H1 (cell line): ENCODE results near the gene KRTAP10-4. TPM values are rescaled to one million over a fixed set of nuclear protein-coding genes. Genes with fewer than 3 reads are reported as not detected.

Experiments
- CTCF ChIA-PET: fragments of 300-600 bp; sonication (Branson Sonifier 250); formaldehyde crosslinking; loops from one replicate; lab custom pipeline; 2021; ENCODE audit not compliant: partially characterized antibody; lab: Charles Lee
- POLR2A ChIA-PET: fragments of 300-600 bp; sonication (Branson Sonifier 250); formaldehyde crosslinking; loops from one replicate; lab custom pipeline; 2021; ENCODE audit warnings: inconsistent platforms; ENCODE audit not compliant: partially characterized antibody; lab: Charles Lee
- DNase-seq, 2 experiments: peaks; one replicate each; pipeline versions ENCODE4 v3.0.0 to v3.0.0-alpha.2; 2010 to 2022; ENCODE audit warnings: low spot score in 2 of 2, low read depth in 1 of 2, mixed read lengths in 1 of 2
- FAIRE-seq: peaks from 2 replicates; lab custom pipeline; 2011; peaks lifted over from hg19 to GRCh38; lab: Jason Lieb, UNC
- H2AFZ ChIP-seq: 2 replicates; pipeline ENCODE4 v1.8.1; 2012; ENCODE audit warnings: low read length, inconsistent platforms
- H2AK5ac ChIP-seq: 2 replicates; pipeline ENCODE4 v1.6.1; 2013; ENCODE audit warnings: low read depth, low read length
- H2BK120ac ChIP-seq: replicated peaks from 2 replicates; pipeline ENCODE3; 2013; ENCODE audit warnings: low read depth, low read length, inconsistent platforms
- H2BK12ac ChIP-seq: 2 replicates; pipeline ENCODE4 v1.6.1; 2013; ENCODE audit warnings: low read depth, low read length
- H2BK15ac ChIP-seq: 2 replicates; pipeline ENCODE4 v1.6.1; 2013; ENCODE audit warnings: low read length
- H2BK20ac ChIP-seq: 2 replicates; pipeline ENCODE4 v1.6.1; 2013; ENCODE audit warnings: low read length
- H2BK5ac ChIP-seq: 2 replicates; pipeline ENCODE4 v1.6.1; 2013; ENCODE audit warnings: low read depth, low read length
- H3K14ac ChIP-seq: 2 replicates; pipeline ENCODE4 v1.6.1; 2013; ENCODE audit warnings: inconsistent platforms; ENCODE audit not compliant: insufficient read length
- H3K18ac ChIP-seq: 2 replicates; pipeline ENCODE4 v1.6.1; 2013; ENCODE audit warnings: low read length; ENCODE audit errors: extremely low read depth
- H3K23ac ChIP-seq: 2 replicates; pipeline ENCODE4 v1.6.1; 2013; ENCODE audit warnings: inconsistent platforms; ENCODE audit not compliant: insufficient read length
- H3K23me2 ChIP-seq: 2 replicates; pipeline ENCODE4 v1.6.1; 2013; ENCODE audit warnings: low read depth, low read length
- H3K27ac ChIP-seq: 2 replicates; pipeline ENCODE4 v1.6.1; 2011; ENCODE audit warnings: low read depth, low read length, inconsistent platforms
- H3K27me3 ChIP-seq, 4 experiments: replicated peaks in 1 of 4; 1 replicate in 1 of 4; 2 replicates in 3 of 4; pipeline versions ENCODE4 v1.6.1 to v1.8.1; 2011 to 2013; ENCODE audit warnings: low read length in 3 of 4, mild to moderate bottlenecking in 3 of 4, inconsistent platforms in 2 of 4, mixed read lengths in 2 of 4, moderate library complexity in 1 of 4; ENCODE audit not compliant: control insufficient read depth in 3 of 4, insufficient read depth in 3 of 4; ENCODE audit errors: extremely low read depth in 1 of 4
- H3K36me3 ChIP-seq, 4 experiments: 2 replicates each; pipeline versions ENCODE4 v1.6.1 to v1.8.1; 2011 to 2013; ENCODE audit warnings: mild to moderate bottlenecking in 4 of 4, low read length in 3 of 4, moderate library complexity in 2 of 4, control low read depth in 1 of 4, inconsistent platforms in 1 of 4; ENCODE audit not compliant: insufficient read depth in 4 of 4, control insufficient read depth in 2 of 4
- H3K4ac ChIP-seq: replicated peaks from 2 replicates; pipeline ENCODE3; 2013; ENCODE audit warnings: low read length, low read depth, mixed read lengths, inconsistent platforms; ENCODE audit not compliant: insufficient read length
- H3K4me1 ChIP-seq, 4 experiments: replicated peaks in 1 of 4; 1 replicate in 1 of 4; 2 replicates in 3 of 4; pipeline versions ENCODE4 v1.6.1 to v1.8.1; 2011 to 2013; ENCODE audit warnings: low read length in 3 of 4, inconsistent platforms in 2 of 4, mixed read lengths in 1 of 4; ENCODE audit not compliant: insufficient read depth in 4 of 4, control insufficient read depth in 3 of 4
- H3K4me2 ChIP-seq, 2 experiments: 2 replicates each; pipeline versions ENCODE4 v1.6.1 to v1.8.1; 2011 to 2013; ENCODE audit warnings: low read depth in 2 of 2, low read length in 2 of 2, control low read depth in 1 of 2, inconsistent platforms in 1 of 2, mild to moderate bottlenecking in 1 of 2; ENCODE audit not compliant: insufficient read depth in 1 of 2
- H3K4me3 ChIP-seq, 4 experiments: fragments of 200-600, 300-600 bp in 1 of 4; sonication (generic), shearing (Covaris generic), sonication (Bioruptor Twin) in 1 of 4; 2 replicates each; pipeline versions ENCODE4 v1.5.1 to v1.8.1; 2011 to 2016; ENCODE audit warnings: low read length in 4 of 4, low read depth in 3 of 4, control low read depth in 2 of 4, inconsistent platforms in 2 of 4, mild to moderate bottlenecking in 2 of 4, mixed read lengths in 1 of 4, moderate library complexity in 1 of 4; ENCODE audit not compliant: insufficient read depth in 2 of 4; ENCODE audit errors: extremely low read depth in 1 of 4
- H3K56ac ChIP-seq: replicated peaks from 2 replicates; pipeline ENCODE3; 2013; ENCODE audit warnings: low read depth, mild to moderate bottlenecking, mixed read lengths, low read length, inconsistent platforms; ENCODE audit not compliant: insufficient read length
- H3K79me1 ChIP-seq: 2 replicates; pipeline ENCODE4 v1.6.1; 2013; ENCODE audit warnings: low read depth, low read length, control low read depth
- H3K79me2 ChIP-seq, 2 experiments: 2 replicates each; pipeline versions ENCODE4 v1.6.1 to v1.8.1; 2012 to 2013; ENCODE audit warnings: low read length in 2 of 2, mild to moderate bottlenecking in 2 of 2, inconsistent platforms in 1 of 2; ENCODE audit not compliant: insufficient read depth in 2 of 2, control insufficient read depth in 1 of 2
- H3K9ac ChIP-seq, 4 experiments: replicated peaks in 1 of 4; 1 replicate in 1 of 4; 2 replicates in 3 of 4; pipeline versions ENCODE4 v1.6.1 to v1.8.1; 2011 to 2013; ENCODE audit warnings: low read depth in 3 of 4, low read length in 3 of 4, control low read depth in 2 of 4, mild to moderate bottlenecking in 2 of 4, moderate library complexity in 2 of 4, inconsistent platforms in 1 of 4; ENCODE audit errors: extremely low read depth in 1 of 4
- H3K9me3 ChIP-seq, 2 experiments: 2 replicates each; pipeline versions ENCODE4 v1.6.1 to v1.8.1; 2012 to 2013; ENCODE audit warnings: mild to moderate bottlenecking in 2 of 2, moderate library complexity in 2 of 2, control low read depth in 1 of 2, inconsistent platforms in 1 of 2, low read depth in 1 of 2, low read length in 1 of 2, mixed read lengths in 1 of 2; ENCODE audit not compliant: insufficient read depth in 2 of 2
- H4K20me1 ChIP-seq, 2 experiments: replicated peaks in 1 of 2; 2 replicates each; pipeline versions ENCODE3 to v1.8.1; 2011 to 2013; ENCODE audit warnings: inconsistent platforms in 2 of 2, low read length in 2 of 2, mild to moderate bottlenecking in 1 of 2; ENCODE audit not compliant: insufficient read depth in 2 of 2, control insufficient read depth in 1 of 2
- H4K5ac ChIP-seq: 2 replicates; pipeline ENCODE4 v1.6.1; 2013; ENCODE audit warnings: low read length, low read depth, mixed read lengths, inconsistent platforms; ENCODE audit not compliant: insufficient read length
- H4K8ac ChIP-seq: 2 replicates; pipeline ENCODE4 v1.8.0; 2013; ENCODE audit warnings: mild to moderate bottlenecking, moderate library complexity, low read length, inconsistent platforms; ENCODE audit not compliant: insufficient read depth; ENCODE audit errors: extremely low read depth
- H4K91ac ChIP-seq: replicated peaks from 2 replicates; pipeline ENCODE3; 2013; ENCODE audit warnings: low read length, mixed read lengths, inconsistent platforms; ENCODE audit not compliant: insufficient read length
- GTF2F1 ChIP-seq: IDR thresholded peaks from 2 replicates; pipeline ENCODE4 v1.6.1; 2012; ENCODE audit warnings: low read depth, low read length, improper control_type of control experiment, borderline replicate concordance
- HDAC2 ChIP-seq, 2 experiments: fragments of 300-600 bp in 1 of 2; sonication (generic) in 1 of 2; IDR thresholded peaks; 2 replicates each; pipeline ENCODE4 v1.6.1; 2011 to 2012; ENCODE audit warnings: low read depth in 2 of 2, low read length in 2 of 2, mild to moderate bottlenecking in 2 of 2, moderate library complexity in 2 of 2, borderline replicate concordance in 1 of 2, inconsistent platforms in 1 of 2
- HDAC6 ChIP-seq: IDR thresholded peaks from one replicate; pipeline ENCODE4 v1.7.1; 2012; ENCODE audit warnings: low read depth, mild to moderate bottlenecking, inconsistent platforms, low read length, moderate library complexity
- KDM4A ChIP-seq: IDR thresholded peaks from one replicate; pipeline ENCODE4 v1.7.1; 2012; ENCODE audit warnings: low read depth, mild to moderate bottlenecking, moderate library complexity, low read length, inconsistent platforms; ENCODE audit not compliant: severe bottlenecking
- YY1 ChIP-seq: IDR thresholded peaks from 2 replicates; pipeline ENCODE4 v1.6.1; 2011; ENCODE audit warnings: low read depth, mild to moderate bottlenecking, low read length
- WGBS, 2 experiments: shearing (Covaris generic) in 1 of 2; methylation state at CpG; one replicate each; pipeline versions ENCODE4 v1.1.6 to v1.1.7; 2013 to 2015; ENCODE audit warnings: low lambda C conversion rate in 2 of 2, mixed read lengths in 2 of 2, inconsistent platforms in 1 of 2, low coverage in 1 of 2, missing lambda C conversion rate in 1 of 2; ENCODE audit not compliant: insufficient replicate concordance in 2 of 2, insufficient coverage in 1 of 2, insufficient read length in 1 of 2; ENCODE audit errors: extremely low coverage in 1 of 2, missing lambda C conversion rate in 1 of 2; 5-methylcytosine and 5-hydroxymethylcytosine counted together
- polyA plus RNA-seq, 7 experiments: library from polyadenylated mRNA; depleted of rRNA in 3 of 7; stranded (reverse) in 5 of 7; unstranded in 2 of 7; fragments of >200 nt in 5 of 7; fragments of 200-250 nt in 2 of 7; gene quantifications; 1 replicate in 5 of 7; 2 replicates in 1 of 7; 4 replicates in 1 of 7; pipeline versions ENCODE4 v1.2.1 to v1.2.3, GENCODE V29; 2011 to 2013; ENCODE audit warnings: missing spikeins in 2 of 7, mixed read lengths in 2 of 7
- total RNA-seq: library from RNA; stranded (reverse); fragmentation: NEBNext Ultra II Directional; extraction: Animal tissue kit (Norgen Biotek cat#: 25700); gene quantifications from 2 replicates; pipeline ENCODE4 v1.2.1, GENCODE V29; 2021

KRTAP10-4 gene
- total and polyA plus RNA-seq, 2 of the 8 experiments (the other 6 are each of a cell fraction or from before 2014, with no cell fraction given): not detected

GRCh38 chr21:44599264-44600029 is 25.9 kb downstream of the KRTAP10-4 start:
- Histone ChIP-seq H3K9me3 (peaks cover 0 to 2% of the 10 kb centered on the region in 2 experiments; a peak in 1 of 4 replicates), H4K8ac (no peak overlapping the region), H2BK120ac (peak overlapping the region; percentile 30), H2BK15ac (peak overlapping the region; percentile 81; the same call in 1 of the 2 replicates), H3K4ac (peak overlapping the region; percentile 54), H3K23ac (no peak overlapping the region), H3K14ac (no peak overlapping the region), H3K4me3 (no peak overlapping the region), H3K56ac (no peak overlapping the region), H3K27ac (no peak overlapping the region), H2BK5ac (peak overlapping the region; percentile 61; the same call in 1 of the 2 replicates), H2AK5ac (no peak overlapping the region), H2BK20ac (peak overlapping the region; percentile 49; the same call in 1 of the 2 replicates), H3K4me2 (no peak overlapping the region), H3K18ac (peak overlapping the region; percentile 95; the same call in 1 of the 2 replicates), H3K23me2 (0 out of 2 replicates have a peak, but pooled peaks cover 2% of the 10 kb centered on the region), H4K91ac (peak overlapping the region; percentile 98), H3K4me1 (peaks cover 0 to 6% (median 4%) of the 10 kb centered on the region in 4 experiments; a peak in 4 of 7 replicates), H4K5ac (peak overlapping the region; percentile 34), H2AFZ (no peak overlapping the region), H3K9ac (no peak overlapping the region), H3K36me3 (no peaks in the 10 kb centered on the region), H2BK12ac (peak overlapping the region; percentile 72), H4K20me1 (no peaks in the 10 kb centered on the region), H3K79me1 (no peaks in the 10 kb centered on the region), H3K79me2 (no peaks in the 10 kb centered on the region), H3K27me3 (no peaks in the 10 kb centered on the region)
- CTCF ChIA-PET: no interaction called here
- FAIRE-seq (no peak), DNase-seq (peak in 1 of 2 experiments; percentile 35)
- no peak for TF ChIP-seq YY1
- no peak for TF ChIP-seq HDAC6
- TF ChIP-seq HDAC2 (IDR thresholded peaks at IDR 0.05; ENCODE audit: borderline replicate concordance in 1 of 2, low read depth in 2 of 2, low read length in 2 of 2): no peak
- TF ChIP-seq KDM4A: no peak
- no peak for TF ChIP-seq GTF2F1
- POLR2A ChIA-PET: no interaction called here
- 90% methylated on average over 8 of the region's 8 CpGs; no CpG with 5 or more reads in 1 of the 2 experiments for WGBS, 2 experiments
